ENCODE measurements around the gene CCZ1B. TPM values are rescaled to one million over a fixed set of nuclear protein-coding genes. Genes with fewer than 3 reads are reported as not detected.

CCZ1B gene
- 69.1 and 123 TPM in 2 replicates for total RNA-seq

GRCh38 chr7:6826151-6826550 is at the start of gene CCZ1B:
CCZ1B (minus strand) TSS chr7:6826275; CDS start chr7:6826197, 78 bp downstream.

DNA sequence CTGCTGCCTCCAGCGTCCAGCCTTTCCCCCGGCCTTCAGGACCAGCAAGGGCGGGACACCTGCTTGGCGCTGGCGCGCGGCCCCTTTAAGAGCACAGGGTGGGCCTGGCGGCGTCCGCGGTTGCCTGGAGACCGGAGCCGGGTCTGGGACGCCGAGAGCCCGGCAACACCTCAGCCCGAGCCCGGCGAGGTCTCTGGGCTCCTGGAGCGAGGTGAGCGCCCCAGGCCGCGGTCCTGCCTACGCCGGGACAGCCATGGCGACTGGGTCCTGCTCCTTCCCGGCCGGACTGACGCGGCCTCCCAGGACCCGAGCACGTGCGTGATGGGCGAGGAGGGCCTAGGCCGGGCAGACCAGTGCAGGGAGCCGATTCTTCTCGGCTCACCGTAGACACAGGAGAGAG is 72.1 kb downstream of the CCZ1B start, which contains the start of gene RSPH10B2:
TSS of gene RSPH10B2 (plus strand) at position 140 of the 400 bp plus-strand sequence. CDS start 3,575 bp downstream, outside the sequence.

Other genes with a start within 250 kb of the CCZ1B start
- gene ZDHHC4, start 248.8 kb downstream of the CCZ1B start, total RNA-seq: 20.2 and 50.6 TPM in 2 replicates
- gene INTS15, start 236.3 kb downstream of the CCZ1B start, total RNA-seq: 7.8 and 9.9 TPM in 2 replicates
- gene ZNF853, start 210.7 kb downstream of the CCZ1B start, total RNA-seq: 0.16 and 1.9 TPM in 2 replicates
- 7.4 and 17.0 TPM in 2 replicates for gene ZNF316, start 189.0 kb downstream of the CCZ1B start, total RNA-seq
- gene ZNF12, start 119.3 kb downstream of the CCZ1B start, total RNA-seq: 7.3 and 17.2 TPM in 2 replicates
- gene RSPH10B2, start 72.2 kb downstream of the CCZ1B start, total RNA-seq: under 0.01 and 0.50 TPM in 2 replicates